ENCODE data around the gene PDE4D.

- TF ChIP-seq EZH2 (IDR thresholded peaks at IDR 0.05; ENCODE audit: borderline replicate concordance, low read length) (no peak), CTCF (conservative IDR thresholded peaks at IDR 0.05 in 1 of 2, IDR thresholded peaks at IDR 0.05 in 1 of 2; ENCODE audit: extremely low read depth in 1 of 2, insufficient read depth in 1 of 2, low read depth in 1 of 2, low read length in 2 of 2) (no peak)
Measured at GRCh38 chr5:59843511-59844213, 49.9 kb downstream of the PDE4D start.
